H1 (cell line): Measurements from ENCODE around the gene APOA4. TPM values are rescaled to one million over a fixed set of nuclear protein-coding genes. Genes with fewer than 3 reads are reported as not detected.

Experiments
- CTCF ChIA-PET: fragments of 300-600 bp; sonication (Branson Sonifier 250); formaldehyde crosslinking; loops from one replicate; lab custom pipeline; 2021; ENCODE audit not compliant: partially characterized antibody; lab: Charles Lee
- POLR2A ChIA-PET: fragments of 300-600 bp; sonication (Branson Sonifier 250); formaldehyde crosslinking; loops from one replicate; lab custom pipeline; 2021; ENCODE audit warnings: inconsistent platforms; ENCODE audit not compliant: partially characterized antibody; lab: Charles Lee
- DNase-seq, 2 experiments: peaks; one replicate each; pipeline versions ENCODE4 v3.0.0 to v3.0.0-alpha.2; 2010 to 2022; ENCODE audit warnings: low spot score in 2 of 2, low read depth in 1 of 2, mixed read lengths in 1 of 2
- FAIRE-seq: peaks from 2 replicates; lab custom pipeline; 2011; peaks lifted over from hg19 to GRCh38; lab: Jason Lieb, UNC
- H2AFZ ChIP-seq: 2 replicates; pipeline ENCODE4 v1.8.1; 2012; ENCODE audit warnings: low read length, inconsistent platforms
- H2AK5ac ChIP-seq: 2 replicates; pipeline ENCODE4 v1.6.1; 2013; ENCODE audit warnings: low read depth, low read length
- H2BK120ac ChIP-seq: replicated peaks from 2 replicates; pipeline ENCODE3; 2013; ENCODE audit warnings: low read depth, low read length, inconsistent platforms
- H2BK12ac ChIP-seq: 2 replicates; pipeline ENCODE4 v1.6.1; 2013; ENCODE audit warnings: low read depth, low read length
- H2BK15ac ChIP-seq: 2 replicates; pipeline ENCODE4 v1.6.1; 2013; ENCODE audit warnings: low read length
- H2BK20ac ChIP-seq: 2 replicates; pipeline ENCODE4 v1.6.1; 2013; ENCODE audit warnings: low read length
- H2BK5ac ChIP-seq: 2 replicates; pipeline ENCODE4 v1.6.1; 2013; ENCODE audit warnings: low read depth, low read length
- H3K14ac ChIP-seq: 2 replicates; pipeline ENCODE4 v1.6.1; 2013; ENCODE audit warnings: inconsistent platforms; ENCODE audit not compliant: insufficient read length
- H3K18ac ChIP-seq: 2 replicates; pipeline ENCODE4 v1.6.1; 2013; ENCODE audit warnings: low read length; ENCODE audit errors: extremely low read depth
- H3K23ac ChIP-seq: 2 replicates; pipeline ENCODE4 v1.6.1; 2013; ENCODE audit warnings: inconsistent platforms; ENCODE audit not compliant: insufficient read length
- H3K23me2 ChIP-seq: 2 replicates; pipeline ENCODE4 v1.6.1; 2013; ENCODE audit warnings: low read depth, low read length
- H3K27ac ChIP-seq: 2 replicates; pipeline ENCODE4 v1.6.1; 2011; ENCODE audit warnings: low read depth, low read length, inconsistent platforms
- H3K27me3 ChIP-seq, 4 experiments: replicated peaks in 1 of 4; 1 replicate in 1 of 4; 2 replicates in 3 of 4; pipeline versions ENCODE4 v1.6.1 to v1.8.1; 2011 to 2013; ENCODE audit warnings: low read length in 3 of 4, mild to moderate bottlenecking in 3 of 4, inconsistent platforms in 2 of 4, mixed read lengths in 2 of 4, moderate library complexity in 1 of 4; ENCODE audit not compliant: control insufficient read depth in 3 of 4, insufficient read depth in 3 of 4; ENCODE audit errors: extremely low read depth in 1 of 4
- H3K36me3 ChIP-seq, 4 experiments: 2 replicates each; pipeline versions ENCODE4 v1.6.1 to v1.8.1; 2011 to 2013; ENCODE audit warnings: mild to moderate bottlenecking in 4 of 4, low read length in 3 of 4, moderate library complexity in 2 of 4, control low read depth in 1 of 4, inconsistent platforms in 1 of 4; ENCODE audit not compliant: insufficient read depth in 4 of 4, control insufficient read depth in 2 of 4
- H3K4ac ChIP-seq: replicated peaks from 2 replicates; pipeline ENCODE3; 2013; ENCODE audit warnings: low read length, low read depth, mixed read lengths, inconsistent platforms; ENCODE audit not compliant: insufficient read length
- H3K4me1 ChIP-seq, 4 experiments: replicated peaks in 1 of 4; 1 replicate in 1 of 4; 2 replicates in 3 of 4; pipeline versions ENCODE4 v1.6.1 to v1.8.1; 2011 to 2013; ENCODE audit warnings: low read length in 3 of 4, inconsistent platforms in 2 of 4, mixed read lengths in 1 of 4; ENCODE audit not compliant: insufficient read depth in 4 of 4, control insufficient read depth in 3 of 4
- H3K4me2 ChIP-seq, 2 experiments: 2 replicates each; pipeline versions ENCODE4 v1.6.1 to v1.8.1; 2011 to 2013; ENCODE audit warnings: low read depth in 2 of 2, low read length in 2 of 2, control low read depth in 1 of 2, inconsistent platforms in 1 of 2, mild to moderate bottlenecking in 1 of 2; ENCODE audit not compliant: insufficient read depth in 1 of 2
- H3K4me3 ChIP-seq, 4 experiments: fragments of 200-600, 300-600 bp in 1 of 4; sonication (generic), shearing (Covaris generic), sonication (Bioruptor Twin) in 1 of 4; 2 replicates each; pipeline versions ENCODE4 v1.5.1 to v1.8.1; 2011 to 2016; ENCODE audit warnings: low read length in 4 of 4, low read depth in 3 of 4, control low read depth in 2 of 4, inconsistent platforms in 2 of 4, mild to moderate bottlenecking in 2 of 4, mixed read lengths in 1 of 4, moderate library complexity in 1 of 4; ENCODE audit not compliant: insufficient read depth in 2 of 4; ENCODE audit errors: extremely low read depth in 1 of 4
- H3K56ac ChIP-seq: replicated peaks from 2 replicates; pipeline ENCODE3; 2013; ENCODE audit warnings: low read depth, mild to moderate bottlenecking, mixed read lengths, low read length, inconsistent platforms; ENCODE audit not compliant: insufficient read length
- H3K79me1 ChIP-seq: 2 replicates; pipeline ENCODE4 v1.6.1; 2013; ENCODE audit warnings: low read depth, low read length, control low read depth
- H3K79me2 ChIP-seq, 2 experiments: 2 replicates each; pipeline versions ENCODE4 v1.6.1 to v1.8.1; 2012 to 2013; ENCODE audit warnings: low read length in 2 of 2, mild to moderate bottlenecking in 2 of 2, inconsistent platforms in 1 of 2; ENCODE audit not compliant: insufficient read depth in 2 of 2, control insufficient read depth in 1 of 2
- H3K9ac ChIP-seq, 4 experiments: replicated peaks in 1 of 4; 1 replicate in 1 of 4; 2 replicates in 3 of 4; pipeline versions ENCODE4 v1.6.1 to v1.8.1; 2011 to 2013; ENCODE audit warnings: low read depth in 3 of 4, low read length in 3 of 4, control low read depth in 2 of 4, mild to moderate bottlenecking in 2 of 4, moderate library complexity in 2 of 4, inconsistent platforms in 1 of 4; ENCODE audit errors: extremely low read depth in 1 of 4
- H3K9me3 ChIP-seq, 2 experiments: 2 replicates each; pipeline versions ENCODE4 v1.6.1 to v1.8.1; 2012 to 2013; ENCODE audit warnings: mild to moderate bottlenecking in 2 of 2, moderate library complexity in 2 of 2, control low read depth in 1 of 2, inconsistent platforms in 1 of 2, low read depth in 1 of 2, low read length in 1 of 2, mixed read lengths in 1 of 2; ENCODE audit not compliant: insufficient read depth in 2 of 2
- H4K20me1 ChIP-seq, 2 experiments: replicated peaks in 1 of 2; 2 replicates each; pipeline versions ENCODE3 to v1.8.1; 2011 to 2013; ENCODE audit warnings: inconsistent platforms in 2 of 2, low read length in 2 of 2, mild to moderate bottlenecking in 1 of 2; ENCODE audit not compliant: insufficient read depth in 2 of 2, control insufficient read depth in 1 of 2
- H4K5ac ChIP-seq: 2 replicates; pipeline ENCODE4 v1.6.1; 2013; ENCODE audit warnings: low read length, low read depth, mixed read lengths, inconsistent platforms; ENCODE audit not compliant: insufficient read length
- H4K8ac ChIP-seq: 2 replicates; pipeline ENCODE4 v1.8.0; 2013; ENCODE audit warnings: mild to moderate bottlenecking, moderate library complexity, low read length, inconsistent platforms; ENCODE audit not compliant: insufficient read depth; ENCODE audit errors: extremely low read depth
- H4K91ac ChIP-seq: replicated peaks from 2 replicates; pipeline ENCODE3; 2013; ENCODE audit warnings: low read length, mixed read lengths, inconsistent platforms; ENCODE audit not compliant: insufficient read length
- BCL11A ChIP-seq, 2 experiments: IDR thresholded peaks; one replicate each; pipeline ENCODE4 v1.6.1; 2011; ENCODE audit warnings: low read depth in 2 of 2, low read length in 2 of 2, mild to moderate bottlenecking in 2 of 2
- BRCA1 ChIP-seq: IDR thresholded peaks from 2 replicates; pipeline ENCODE4 v1.6.1; 2012; ENCODE audit warnings: low read depth, low read length, improper control_type of control experiment
- CEBPB ChIP-seq: IDR thresholded peaks from 2 replicates; pipeline ENCODE4 v1.6.1; 2012; ENCODE audit warnings: low read depth, low read length
- EZH2 ChIP-seq: fragments of 200-600 bp; sonication (generic); IDR thresholded peaks from 2 replicates; pipeline ENCODE4 v1.7.1; 2012; ENCODE audit warnings: low read depth, mild to moderate bottlenecking, moderate library complexity, low read length, inconsistent platforms; ENCODE audit not compliant: severe bottlenecking
- NRF1 ChIP-seq: IDR thresholded peaks from 2 replicates; pipeline ENCODE4 v1.6.1; 2011; ENCODE audit warnings: mild to moderate bottlenecking, low read depth, low read length, improper control_type of control experiment
- POLR2A ChIP-seq, 2 experiments: IDR thresholded peaks; 1 replicate in 1 of 2; 2 replicates in 1 of 2; pipeline ENCODE4 v1.6.1; 2011; ENCODE audit warnings: low read depth in 2 of 2, low read length in 2 of 2, mild to moderate bottlenecking in 2 of 2; ENCODE audit errors: control extremely low read depth in 1 of 2
- POU5F1 ChIP-seq: IDR thresholded peaks from 2 replicates; pipeline ENCODE4 v1.6.1; 2011; ENCODE audit warnings: low read depth, mild to moderate bottlenecking, low read length, moderate library complexity
- SAP30 ChIP-seq: fragments of 300-600 bp; sonication (generic); IDR thresholded peaks from 2 replicates; pipeline ENCODE4 v1.7.1; 2012; ENCODE audit warnings: low read length, moderate library complexity, mild to moderate bottlenecking, inconsistent platforms; ENCODE audit not compliant: insufficient read depth, insufficient replicate concordance
- SP2 ChIP-seq: IDR thresholded peaks from 2 replicates; pipeline ENCODE4 v1.6.1; 2012; ENCODE audit warnings: mild to moderate bottlenecking, low read length, inconsistent platforms
- SP4 ChIP-seq: IDR thresholded peaks from 2 replicates; pipeline ENCODE4 v1.6.1; 2012; ENCODE audit warnings: low read length, inconsistent platforms
- SRF ChIP-seq: IDR thresholded peaks from 2 replicates; pipeline ENCODE4 v1.6.1; 2011; ENCODE audit warnings: mild to moderate bottlenecking, low read depth, low read length, moderate library complexity
- TAF7 ChIP-seq: optimal IDR thresholded peaks from 2 replicates; pipeline ENCODE3; 2011; ENCODE audit warnings: low read depth, mild to moderate bottlenecking, inconsistent platforms, low read length, moderate library complexity, borderline replicate concordance
- ZNF274 ChIP-seq: IDR thresholded peaks from 2 replicates; pipeline ENCODE4 v1.7.0; 2012; ENCODE audit warnings: low read length, borderline replicate concordance; ENCODE audit errors: extremely low read depth
- WGBS, 2 experiments: shearing (Covaris generic) in 1 of 2; methylation state at CpG; one replicate each; pipeline versions ENCODE4 v1.1.6 to v1.1.7; 2013 to 2015; ENCODE audit warnings: low lambda C conversion rate in 2 of 2, mixed read lengths in 2 of 2, inconsistent platforms in 1 of 2, low coverage in 1 of 2, missing lambda C conversion rate in 1 of 2; ENCODE audit not compliant: insufficient replicate concordance in 2 of 2, insufficient coverage in 1 of 2, insufficient read length in 1 of 2; ENCODE audit errors: extremely low coverage in 1 of 2, missing lambda C conversion rate in 1 of 2; 5-methylcytosine and 5-hydroxymethylcytosine counted together
- polyA plus RNA-seq, 7 experiments: library from polyadenylated mRNA; depleted of rRNA in 3 of 7; stranded (reverse) in 5 of 7; unstranded in 2 of 7; fragments of >200 nt in 5 of 7; fragments of 200-250 nt in 2 of 7; gene quantifications; 1 replicate in 5 of 7; 2 replicates in 1 of 7; 4 replicates in 1 of 7; pipeline versions ENCODE4 v1.2.1 to v1.2.3, GENCODE V29; 2011 to 2013; ENCODE audit warnings: missing spikeins in 2 of 7, mixed read lengths in 2 of 7
- total RNA-seq: library from RNA; stranded (reverse); fragmentation: NEBNext Ultra II Directional; extraction: Animal tissue kit (Norgen Biotek cat#: 25700); gene quantifications from 2 replicates; pipeline ENCODE4 v1.2.1, GENCODE V29; 2021

APOA4 gene
- total and polyA plus RNA-seq, 2 of the 8 experiments (the other 6 are each of a cell fraction or from before 2014, with no cell fraction given), result not detected

- Histone ChIP-seq H2BK120ac (no peak overlapping the region), H3K4ac (no peak overlapping the region), H3K4me2 (no peak overlapping the region), H3K23ac (no peak overlapping the region), H2BK20ac (no peak overlapping the region), H2BK15ac (no peak overlapping the region), H4K91ac (no peak overlapping the region), H3K56ac (no peak overlapping the region), H3K9me3 (no peaks in the 10 kb centered on the region), H2BK5ac (no peak overlapping the region; the same call in 1 of the 2 replicates), H3K4me1 (no peaks in the 10 kb centered on the region), H4K5ac (no peak overlapping the region), H4K20me1 (no peaks in the 10 kb centered on the region), H4K8ac (no peak overlapping the region), H2BK12ac (no peak overlapping the region), H3K27ac (no peak overlapping the region), H3K23me2 (no peaks in the 10 kb centered on the region), H3K27me3 (no peaks in the 10 kb centered on the region), H3K36me3 (peaks cover 12 to 40% (median 29%) of the 10 kb centered on the region in 4 experiments; a peak in 7 of 8 replicates), H3K79me2 (no peaks in the 10 kb centered on the region), H2AK5ac (no peak overlapping the region), H3K4me3 (no peak overlapping the region), H3K14ac (no peak overlapping the region)
- DNase-seq, result no peak
- WGBS, 2 experiments, result 96% methylated on average over 12 of the region's 12 CpGs; no CpG with 5 or more reads in 1 of the 2 experiments
- no peak for FAIRE-seq
- POLR2A ChIA-PET, result no interaction called here
- no peak for TF ChIP-seq SP4
- no peak for TF ChIP-seq POLR2A (IDR thresholded peaks at IDR 0.05; ENCODE audit: control extremely low read depth in 1 of 2, low read depth in 2 of 2, low read length in 2 of 2)
- TF ChIP-seq POU5F1, result no peak
- no peak for TF ChIP-seq SAP30
- no peak for TF ChIP-seq BCL11A (IDR thresholded peaks at IDR 0.05; ENCODE audit: low read depth in 2 of 2, low read length in 2 of 2)
- no peak for TF ChIP-seq EZH2
- TF ChIP-seq NRF1, result no peak
- no peak for TF ChIP-seq SRF
- no peak for TF ChIP-seq SP2
- TF ChIP-seq ZNF274, result no peak
- TF ChIP-seq CEBPB, result no peak
- TF ChIP-seq BRCA1, result no peak
- TF ChIP-seq TAF7, result no peak
- TF ChIP-seq, all 59 proteins: peak for 0
- Histone ChIP-seq H3K79me1 (no peaks in the 10 kb centered on the region), H2AFZ (no peak overlapping the region), H3K18ac (no peak overlapping the region), H3K9ac (no peak overlapping the region)
- CTCF ChIA-PET, result interaction anchor here (1.1 to 3.4 kb wide), 6 partner anchors 9 to 257 kb away, joined by 3 to 16 read pairs (median 6); partner anchors contain the start of genes APOA1 and APOC3
Observed at GRCh38 chr11:116849060-116849459, 26.0 kb upstream of the APOA4 start.
